ENCODE results near the gene OR5B21. TPM values are rescaled to one million over a fixed set of nuclear protein-coding genes. Genes with fewer than 3 reads are reported as not detected.

Gene OR5B21
- polyA plus RNA-seq, 1 donor = not detected

- no peak for DNase-seq
Measured at GRCh38 chr11:58490827-58491226, 17.1 kb downstream of the OR5B21 start.

- DNase-seq = no peak
Measured at GRCh38 chr11:58487170-58487569, 20.7 kb downstream of the OR5B21 start.

DNA sequence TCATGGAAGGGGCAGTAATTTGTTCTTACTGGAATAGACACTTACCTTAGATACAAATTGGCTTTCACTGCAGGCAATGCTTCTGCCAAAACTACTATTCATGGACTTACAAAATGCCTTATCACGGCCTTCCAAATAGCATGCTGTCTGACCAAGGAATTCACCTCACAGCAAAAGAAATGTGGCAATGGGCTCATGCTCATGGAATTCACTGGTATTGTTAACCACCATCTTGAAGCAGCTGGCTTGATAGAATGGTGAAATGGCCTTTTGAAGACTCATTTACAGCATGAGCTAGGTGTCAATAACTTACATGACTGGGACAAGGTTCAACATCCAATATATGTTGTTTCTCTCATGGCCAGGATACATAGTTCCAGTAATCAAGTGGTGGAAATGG lies 21.9 kb downstream of the OR5B21 start:
- no peak for DNase-seq

DNA sequence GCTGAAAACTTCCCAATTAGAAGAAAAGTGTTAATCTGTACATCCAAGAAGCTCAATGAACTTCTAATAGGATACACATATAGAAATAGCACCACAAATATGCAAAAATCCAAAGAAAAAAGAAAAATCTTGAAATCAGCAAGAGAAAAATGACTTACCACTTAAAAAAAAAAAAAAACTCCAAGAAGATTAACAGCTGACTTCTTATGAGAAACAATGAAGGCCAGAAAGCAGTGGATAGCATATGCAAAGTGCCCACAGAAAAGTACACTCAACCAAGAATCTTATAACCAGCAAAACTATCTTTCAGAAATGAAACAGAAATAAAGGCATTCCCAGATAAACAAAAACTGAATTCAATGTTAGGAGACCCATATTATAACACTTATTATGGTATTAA lies 36.0 kb downstream of the OR5B21 start:
- DNase-seq = no peak

- no peak for DNase-seq
Measured at GRCh38 chr11:58466293-58466692, 41.6 kb downstream of the OR5B21 start.

DNA sequence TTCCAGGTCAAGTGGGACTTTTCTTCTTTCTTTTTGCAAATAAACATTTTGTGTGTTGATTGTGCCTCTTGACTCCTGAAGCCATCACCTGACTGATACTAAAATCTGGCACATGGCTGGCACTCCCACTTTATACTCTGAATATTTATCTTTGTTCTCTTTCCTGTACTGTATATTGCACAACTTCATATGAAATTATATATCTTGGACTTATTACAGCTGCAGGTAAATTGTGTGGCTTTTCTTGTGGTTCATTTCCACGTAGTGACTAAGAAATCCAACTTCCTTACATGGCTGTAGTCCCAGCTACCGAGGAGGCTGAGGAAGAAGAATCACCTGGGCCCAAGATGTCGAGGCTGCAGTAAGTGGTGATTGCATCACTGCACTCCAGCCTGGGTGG lies 42.2 kb downstream of the OR5B21 start:
- no peak for DNase-seq

Other genes with a start within 250 kb of the OR5B21 start
- gene OR10W1, start 239.8 kb downstream of the OR5B21 start, polyA plus RNA-seq (ENCODE audit: insufficient read length) = not detected
- gene OR5B17, start 149.0 kb downstream of the OR5B21 start, polyA plus RNA-seq (ENCODE audit: insufficient read length) = not detected
- gene OR5B3, start 101.2 kb downstream of the OR5B21 start, polyA plus RNA-seq (ENCODE audit: insufficient read length) = not detected
- gene OR5B2, start 80.0 kb downstream of the OR5B21 start, polyA plus RNA-seq (ENCODE audit: insufficient read length) = not detected
- not detected for gene OR5B12, start 65.9 kb downstream of the OR5B21 start, polyA plus RNA-seq (ENCODE audit: insufficient read length)
- 5.0 TPM for gene LPXN, start 67.8 kb upstream of the OR5B21 start, polyA plus RNA-seq (ENCODE audit: insufficient read length)
- 37.7 TPM for gene ZFP91, start 71.0 kb upstream of the OR5B21 start, polyA plus RNA-seq (ENCODE audit: insufficient read length)
- 0.61 TPM for gene CNTF, start 114.6 kb upstream of the OR5B21 start, polyA plus RNA-seq (ENCODE audit: insufficient read length)
- not detected for gene GLYAT, start 223.8 kb upstream of the OR5B21 start, polyA plus RNA-seq (ENCODE audit: insufficient read length)